Measurements from ENCODE around the gene DCLK1. TPM values are rescaled to one million over a fixed set of nuclear protein-coding genes. Genes with fewer than 3 reads are reported as not detected.
A peak's percentile ranks its signal among the peaks of the same experiment; 100 is the strongest.

DCLK1 gene
- total RNA-seq, 1 donor from 2014 or later = 7.9 TPM

GRCh38 chr13:35792021-35792420 lies 339.2 kb downstream of the DCLK1 start:
- Mint-ChIP-seq H3K4me3 (ENCODE audit: unreplicated experiment) (no peak overlapping the region), H3K4me1 (ENCODE audit: low read depth) (peaks cover 17% of the 10 kb centered on the region), H3K27me3 (ENCODE audit: low read depth) (no peaks in the 10 kb centered on the region), H3K27ac (ENCODE audit: unreplicated experiment) (no peak overlapping the region), H3K9me3 (ENCODE audit: low read depth) (no peaks in the 10 kb centered on the region), H3K36me3 (ENCODE audit: low read depth) (peaks cover 4% of the 10 kb centered on the region)
- no peak for DNase-seq (ENCODE audit: low spot score)
- TF ChIP-seq, protein P1, sequence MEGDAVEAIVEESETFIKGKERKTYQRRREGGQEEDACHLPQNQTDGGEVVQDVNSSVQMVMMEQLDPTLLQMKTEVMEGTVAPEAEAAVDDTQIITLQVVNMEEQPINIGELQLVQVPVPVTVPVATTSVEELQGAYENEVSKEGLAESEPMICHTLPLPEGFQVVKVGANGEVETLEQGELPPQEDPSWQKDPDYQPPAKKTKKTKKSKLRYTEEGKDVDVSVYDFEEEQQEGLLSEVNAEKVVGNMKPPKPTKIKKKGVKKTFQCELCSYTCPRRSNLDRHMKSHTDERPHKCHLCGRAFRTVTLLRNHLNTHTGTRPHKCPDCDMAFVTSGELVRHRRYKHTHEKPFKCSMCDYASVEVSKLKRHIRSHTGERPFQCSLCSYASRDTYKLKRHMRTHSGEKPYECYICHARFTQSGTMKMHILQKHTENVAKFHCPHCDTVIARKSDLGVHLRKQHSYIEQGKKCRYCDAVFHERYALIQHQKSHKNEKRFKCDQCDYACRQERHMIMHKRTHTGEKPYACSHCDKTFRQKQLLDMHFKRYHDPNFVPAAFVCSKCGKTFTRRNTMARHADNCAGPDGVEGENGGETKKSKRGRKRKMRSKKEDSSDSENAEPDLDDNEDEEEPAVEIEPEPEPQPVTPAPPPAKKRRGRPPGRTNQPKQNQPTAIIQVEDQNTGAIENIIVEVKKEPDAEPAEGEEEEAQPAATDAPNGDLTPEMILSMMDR (IDR thresholded peaks at IDR 0.05) = no peak

DNA sequence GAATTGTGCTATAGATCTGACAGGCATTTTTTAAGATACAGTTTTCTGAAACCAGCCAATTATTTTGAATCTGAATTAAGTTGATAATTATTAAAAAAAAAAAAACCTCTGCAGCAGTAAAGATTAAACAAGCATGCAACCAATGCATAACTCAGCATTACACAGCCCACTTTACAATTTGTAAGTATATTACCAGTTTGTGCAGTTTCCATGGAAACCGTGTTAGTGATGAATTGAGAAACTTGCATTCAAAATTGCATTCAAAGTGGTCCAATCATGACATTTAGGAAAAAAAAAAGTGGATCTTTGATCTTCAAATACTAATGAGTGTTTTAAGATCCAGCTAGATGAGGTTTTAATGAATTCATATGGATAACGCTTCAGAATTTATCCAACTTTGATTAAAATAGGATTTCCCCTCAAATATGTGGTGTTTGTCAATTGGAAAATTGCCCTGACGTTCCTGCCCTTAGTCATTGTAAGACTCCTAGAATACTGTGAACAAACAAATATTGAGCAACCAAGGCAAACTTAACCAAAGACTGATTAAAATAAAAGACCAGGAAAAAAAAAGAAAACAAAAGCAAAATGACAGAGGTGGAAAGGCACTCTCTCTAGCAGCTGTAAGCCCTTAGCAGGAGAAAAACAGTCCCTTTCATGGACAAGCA lies 339.9 kb downstream of the DCLK1 start:
- TF ChIP-seq, protein P1 (IDR thresholded peaks at IDR 0.05) = no peak
- H3K36me3 Mint-ChIP-seq (ENCODE audit: low read depth) = peaks cover 4% of the 10 kb centered on the region
- no peaks in the 10 kb centered on the region for H3K9me3 Mint-ChIP-seq (ENCODE audit: low read depth)
- no peak overlapping the region for H3K4me3 Mint-ChIP-seq (ENCODE audit: unreplicated experiment)
- no peak overlapping the region for H3K27ac Mint-ChIP-seq (ENCODE audit: unreplicated experiment)
- peaks cover 17% of the 10 kb centered on the region for H3K4me1 Mint-ChIP-seq (ENCODE audit: low read depth)
- DNase-seq (ENCODE audit: low spot score) = no peak
- H3K27me3 Mint-ChIP-seq (ENCODE audit: low read depth) = no peaks in the 10 kb centered on the region

DNA sequence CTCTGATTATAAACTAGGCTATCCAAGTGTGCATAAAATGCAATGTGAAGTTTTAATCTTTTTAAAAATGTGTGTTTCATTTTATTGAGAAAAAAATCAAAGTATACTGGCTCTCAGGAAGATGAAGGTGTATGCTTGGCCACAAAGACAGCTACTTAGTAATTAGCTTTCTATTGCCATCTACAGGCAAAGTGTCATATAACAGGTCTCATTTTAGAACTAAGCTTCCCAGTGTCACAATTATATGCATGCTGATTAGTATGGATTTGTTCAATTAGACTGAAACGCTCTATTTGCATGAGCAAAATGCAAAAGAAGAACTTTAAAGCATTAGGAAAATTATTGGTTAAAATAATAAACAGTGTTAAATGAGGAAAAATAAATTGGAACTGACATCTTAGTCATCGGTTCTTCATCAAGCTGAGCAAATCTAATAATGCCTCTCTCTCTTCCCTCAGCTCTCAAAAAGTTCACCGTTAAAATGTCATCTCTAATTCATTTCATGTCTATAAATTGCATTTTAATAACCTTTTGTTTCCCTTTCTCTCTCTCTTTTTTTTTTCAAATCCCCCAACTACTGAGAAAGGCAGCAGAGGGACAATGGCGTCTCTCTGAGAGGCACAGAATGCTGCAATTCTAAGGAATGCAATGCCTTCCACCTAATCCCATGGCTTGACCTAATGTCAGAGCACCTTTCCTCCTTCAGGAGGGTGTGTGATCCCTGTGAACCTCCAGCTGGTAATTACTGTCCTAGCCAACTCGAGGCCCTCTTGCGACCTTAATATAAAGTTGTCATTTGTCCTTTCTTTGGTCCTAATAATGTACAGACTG lies 341.6 kb downstream of the DCLK1 start:
- no peak overlapping the region for H3K4me3 Mint-ChIP-seq (ENCODE audit: unreplicated experiment)
- no peak for DNase-seq (ENCODE audit: low spot score)
- H3K27ac Mint-ChIP-seq (ENCODE audit: unreplicated experiment) = no peak overlapping the region
- H3K27me3 Mint-ChIP-seq (ENCODE audit: low read depth) = no peaks in the 10 kb centered on the region
- TF ChIP-seq, protein P1 (IDR thresholded peaks at IDR 0.05) = peak; percentile 88
- peaks cover 17% of the 10 kb centered on the region for H3K4me1 Mint-ChIP-seq (ENCODE audit: low read depth)
- no peaks in the 10 kb centered on the region for H3K9me3 Mint-ChIP-seq (ENCODE audit: low read depth)
- H3K36me3 Mint-ChIP-seq (ENCODE audit: low read depth) = no peaks in the 10 kb centered on the region

- H3K27me3 Mint-ChIP-seq (ENCODE audit: low read depth) = no peaks in the 10 kb centered on the region
- H3K9me3 Mint-ChIP-seq (ENCODE audit: low read depth) = no peaks in the 10 kb centered on the region
- H3K27ac Mint-ChIP-seq (ENCODE audit: unreplicated experiment) = no peak overlapping the region
- peaks cover 15% of the 10 kb centered on the region for H3K4me1 Mint-ChIP-seq (ENCODE audit: low read depth)
- DNase-seq (ENCODE audit: low spot score) = no peak
- H3K4me3 Mint-ChIP-seq (ENCODE audit: unreplicated experiment) = no peak overlapping the region
- H3K36me3 Mint-ChIP-seq (ENCODE audit: low read depth) = no peaks in the 10 kb centered on the region
- TF ChIP-seq, protein P1 (IDR thresholded peaks at IDR 0.05) = no peak
Measured at GRCh38 chr13:35787937-35788336, 343.2 kb downstream of the DCLK1 start.

DNA sequence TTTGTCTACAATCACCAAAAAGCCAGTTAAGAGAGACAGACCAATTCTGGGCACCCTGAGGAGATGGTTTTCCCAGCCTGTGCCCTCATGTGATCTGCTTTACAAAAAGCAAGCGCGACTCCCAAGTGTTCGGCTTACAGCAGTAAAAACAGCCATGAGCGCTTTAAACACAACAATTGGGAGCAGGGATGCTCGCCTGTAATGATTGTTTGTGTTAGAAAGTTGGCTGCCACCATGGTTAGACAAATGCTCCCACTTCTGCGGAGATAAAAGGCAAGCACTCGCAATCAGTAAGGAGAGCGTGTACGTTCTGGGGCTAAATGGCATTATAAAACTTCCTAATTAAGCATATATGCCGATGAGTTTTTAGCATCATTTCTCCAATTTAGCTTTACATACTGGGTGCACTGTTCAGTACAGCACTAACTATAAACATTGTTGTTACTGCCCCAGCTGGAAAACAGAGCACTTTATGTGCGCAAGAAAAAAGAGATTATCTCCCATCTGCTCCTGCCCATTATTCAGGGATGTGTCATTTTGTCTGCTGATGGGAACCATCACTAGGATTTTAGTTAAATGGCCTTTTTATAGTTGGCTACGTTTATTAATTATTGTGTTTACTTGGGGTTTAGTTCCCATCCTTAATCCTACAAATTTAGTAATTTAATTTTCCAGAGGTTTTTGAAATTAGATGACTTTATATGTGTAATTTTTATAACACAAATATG lies 345.4 kb downstream of the DCLK1 start:
- Mint-ChIP-seq H3K4me1 (ENCODE audit: low read depth) (no peaks in the 10 kb centered on the region), H3K27me3 (ENCODE audit: low read depth) (no peaks in the 10 kb centered on the region), H3K36me3 (ENCODE audit: low read depth) (no peaks in the 10 kb centered on the region), H3K27ac (ENCODE audit: unreplicated experiment) (no peak overlapping the region), H3K4me3 (ENCODE audit: unreplicated experiment) (no peak overlapping the region), H3K9me3 (ENCODE audit: low read depth) (no peaks in the 10 kb centered on the region)
- TF ChIP-seq, protein P1 (IDR thresholded peaks at IDR 0.05) = no peak
- DNase-seq (ENCODE audit: low spot score) = no peak
